PC-9 (cell line): ENCODE data around the gene RPL36A.

Source experiments
- CTCF ChIP-seq: fragments of 200-600 bp; sonication (generic); conservative IDR thresholded peaks from 2 replicates; pipeline ENCODE4 v1.6.1; 2017; ENCODE audit warnings: mixed run types, antibody characterized with exemption, mild to moderate bottlenecking, moderate library complexity
- EZH2 ChIP-seq: fragments of 200-600 bp; sonication (generic); IDR thresholded peaks from 2 replicates; pipeline ENCODE4 v1.8.0; 2017; ENCODE audit warnings: antibody characterized with exemption, low read depth

DNA sequence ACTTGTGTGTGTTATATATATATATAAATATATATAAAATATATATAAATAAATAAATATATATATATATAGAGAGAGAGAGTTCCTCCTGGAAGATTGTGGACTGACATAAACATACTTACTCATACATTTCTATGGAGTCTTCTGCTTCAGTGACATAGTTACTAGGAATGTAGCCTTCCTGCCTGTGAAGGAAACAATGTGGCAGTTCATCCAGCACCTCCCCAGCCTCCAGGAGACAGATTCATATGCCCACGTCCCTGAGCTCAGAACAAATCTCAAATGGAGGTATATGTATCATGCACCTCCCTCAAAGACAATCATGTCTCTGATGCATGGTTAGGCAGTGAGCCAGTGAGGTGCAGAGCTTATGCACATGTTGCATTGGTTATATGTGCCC, 30.8 kb upstream of the RPL36A start:
- TF ChIP-seq EZH2 (no peak), CTCF (no peak)
